GM21576 (cell line): ENCODE data around the gene SLC12A2.

Experiments used
- ATAC-seq: cut with Tn5 transposase; IDR thresholded peaks from one replicate; pipeline ENCODE4 v1.9.1; 2021; ENCODE audit warnings: mild to moderate bottlenecking, moderate library complexity; ENCODE audit not compliant: unreplicated experiment

Gene SLC12A2

GRCh38 chr5:128083033-128083810 is at the start of gene SLC12A2:
TSS of gene SLC12A2 (plus strand) at chr5:128083766. CDS start at chr5:128083955, 189 bp downstream.
- peak; percentile 61 for ATAC-seq

GRCh38 chr5:128035689-128036088 is 47.9 kb upstream of the SLC12A2 start:
- no peak for ATAC-seq

GRCh38 chr5:128036950-128037349 is 46.6 kb upstream of the SLC12A2 start:
- no peak for ATAC-seq

- ATAC-seq: no peak
Observed at GRCh38 chr5:128038643-128039042, 44.9 kb upstream of the SLC12A2 start.

- ATAC-seq: no peak
Observed at GRCh38 chr5:128040927-128041326, 42.6 kb upstream of the SLC12A2 start.

GRCh38 chr5:128052780-128053179 is 30.8 kb upstream of the SLC12A2 start:
- ATAC-seq: no peak

- no peak for ATAC-seq
Observed at GRCh38 chr5:128053291-128053954, 30.1 kb upstream of the SLC12A2 start.

- ATAC-seq: no peak
Observed at GRCh38 chr5:128060644-128061385, 22.8 kb upstream of the SLC12A2 start.

GRCh38 chr5:128062172-128062746 is 21.3 kb upstream of the SLC12A2 start:
- no peak for ATAC-seq

- ATAC-seq: no peak
Observed at GRCh38 chr5:128074171-128074570, 9.4 kb upstream of the SLC12A2 start.

GRCh38 chr5:128074953-128075352 is 8.6 kb upstream of the SLC12A2 start:
- no peak for ATAC-seq

GRCh38 chr5:128077526-128077925 is 6.0 kb upstream of the SLC12A2 start:
- no peak for ATAC-seq

GRCh38 chr5:128081111-128081851 is 2.3 kb upstream of the SLC12A2 start:
- ATAC-seq: no peak

- ATAC-seq: peak; percentile 15
Observed at GRCh38 chr5:128082551-128083032, 974 bp upstream of the SLC12A2 start.

GRCh38 chr5:128083811-128084227 is 253 bp downstream of the SLC12A2 start:
- ATAC-seq: peak; percentile 31

- ATAC-seq: peak; percentile 8
Observed at GRCh38 chr5:128084228-128085167, 932 bp downstream of the SLC12A2 start.

- no peak for ATAC-seq
Observed at GRCh38 chr5:128085413-128085812, 1.8 kb downstream of the SLC12A2 start.

GRCh38 chr5:128091579-128091978 is 8.0 kb downstream of the SLC12A2 start:
- ATAC-seq: no peak

- no peak for ATAC-seq
Observed at GRCh38 chr5:128092144-128092543, 8.6 kb downstream of the SLC12A2 start.
